RPMI8226 (cell line): Measurements from ENCODE around the gene NUFIP1.
"Not testable (repeated sequence)": the region's sequence is repeated elsewhere in the genome, so short reads cannot be mapped to it uniquely, and the experiment has no call there.

Source experiments
- DNase-seq: peaks from one replicate; pipeline ENCODE4 v3.0.0-alpha.2; 2015

Gene NUFIP1

DNA sequence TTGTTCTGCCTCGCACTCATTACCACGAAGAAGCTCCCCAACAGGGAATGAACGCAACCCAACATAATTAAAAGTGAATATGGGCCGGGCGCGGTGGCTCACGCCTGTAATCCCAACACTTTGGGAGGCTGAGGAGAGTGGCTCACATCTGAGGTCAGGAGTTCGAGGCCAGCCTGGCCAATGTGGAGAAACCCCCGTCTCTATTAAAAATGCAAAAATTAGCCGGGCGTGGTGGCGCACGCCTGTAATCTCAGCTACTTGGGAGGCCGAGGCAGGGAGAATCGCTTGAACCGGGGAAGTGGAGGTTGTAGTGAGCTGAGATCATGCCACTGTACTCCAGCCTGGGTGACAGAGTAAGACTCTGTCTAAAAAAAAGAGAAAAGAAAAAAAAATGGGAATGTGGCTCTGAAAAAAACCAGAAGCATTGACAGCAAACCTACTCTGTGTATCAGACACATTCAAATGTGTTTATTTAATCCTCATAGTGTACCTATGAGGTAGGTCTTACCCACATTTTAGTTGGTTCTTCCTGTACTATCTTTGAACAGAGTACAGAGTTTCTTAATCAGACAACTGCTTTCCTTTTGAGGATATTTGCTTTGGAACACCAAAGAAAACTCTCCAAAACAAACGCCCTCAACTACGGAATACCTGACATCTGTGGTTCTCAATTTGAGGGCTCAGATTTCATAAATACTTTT lies 70.0 kb downstream of the NUFIP1 start:
- no peak for DNase-seq

DNA sequence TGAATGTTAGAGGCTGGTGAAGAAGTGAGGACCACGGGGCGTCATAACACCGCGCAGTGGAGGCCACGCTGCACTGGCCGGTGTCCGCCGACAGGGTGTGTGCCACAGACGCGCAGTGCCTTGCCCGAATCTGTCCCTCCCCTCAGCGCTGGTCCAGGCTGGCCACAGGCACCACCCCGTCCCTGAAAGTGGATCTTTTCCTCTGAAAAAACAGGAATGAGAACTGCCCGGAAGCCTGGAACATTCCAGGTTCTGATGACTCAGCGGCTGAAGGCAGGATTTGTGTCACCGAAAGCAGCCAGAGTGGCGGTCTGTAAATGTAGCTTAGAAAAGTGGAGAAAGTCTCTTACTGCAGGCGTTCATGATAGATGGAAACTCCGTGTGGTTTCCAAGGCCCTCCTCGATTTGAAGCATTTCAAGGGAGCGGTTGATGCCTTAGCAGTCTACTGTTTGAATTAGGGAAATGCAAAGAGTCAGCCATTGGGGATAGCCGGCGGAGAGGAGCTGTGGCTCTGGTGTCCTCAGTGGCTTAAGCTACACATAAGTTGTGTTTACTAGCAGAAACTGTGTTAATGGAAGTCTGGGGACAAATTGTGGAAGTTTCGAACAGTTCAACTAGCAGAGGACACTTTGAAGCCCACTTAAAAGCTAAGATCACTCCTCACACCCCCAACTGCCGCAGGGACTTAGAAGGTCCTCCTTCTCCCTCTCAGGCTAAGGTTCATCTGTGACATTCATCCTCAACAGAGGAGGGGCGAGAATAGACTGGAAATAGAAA lies 70.8 kb downstream of the NUFIP1 start:
- peak; percentile 85 for DNase-seq

DNA sequence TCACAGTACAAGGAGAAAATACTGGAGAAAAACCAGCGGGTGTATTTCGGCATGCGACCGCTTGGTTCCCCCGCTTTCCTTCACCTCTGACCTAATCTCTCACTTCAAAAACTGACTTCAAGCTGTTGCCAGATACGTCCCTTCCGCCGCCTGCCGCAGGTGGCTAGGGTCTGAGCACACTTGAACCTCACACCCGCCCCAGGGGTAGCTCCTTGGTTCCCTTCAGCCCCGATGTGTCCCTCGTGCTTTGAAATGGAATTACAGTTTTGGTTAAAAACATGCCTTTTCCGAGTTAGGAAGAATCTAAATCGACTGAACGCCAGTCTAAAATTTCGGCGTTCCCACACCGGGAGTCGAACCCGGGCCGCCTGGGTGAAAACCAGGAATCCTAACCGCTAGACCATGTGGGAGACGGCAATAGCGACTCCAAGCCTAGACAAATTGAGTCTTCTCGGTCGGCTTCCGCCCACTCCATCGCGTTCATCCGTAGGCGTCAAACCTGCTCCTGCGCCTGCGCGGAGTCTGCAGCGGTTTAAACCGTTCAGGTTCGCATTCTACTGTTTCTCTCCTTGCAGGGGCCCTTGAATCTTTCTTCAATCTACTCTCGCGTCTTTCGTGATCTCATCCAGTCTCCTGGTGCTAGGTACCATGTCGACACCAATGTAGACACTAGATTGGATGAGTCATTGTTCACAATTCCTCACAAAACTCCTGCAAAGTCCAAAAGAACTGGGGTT lies 71.5 kb downstream of the NUFIP1 start:
- peak; percentile 95 for DNase-seq

DNA sequence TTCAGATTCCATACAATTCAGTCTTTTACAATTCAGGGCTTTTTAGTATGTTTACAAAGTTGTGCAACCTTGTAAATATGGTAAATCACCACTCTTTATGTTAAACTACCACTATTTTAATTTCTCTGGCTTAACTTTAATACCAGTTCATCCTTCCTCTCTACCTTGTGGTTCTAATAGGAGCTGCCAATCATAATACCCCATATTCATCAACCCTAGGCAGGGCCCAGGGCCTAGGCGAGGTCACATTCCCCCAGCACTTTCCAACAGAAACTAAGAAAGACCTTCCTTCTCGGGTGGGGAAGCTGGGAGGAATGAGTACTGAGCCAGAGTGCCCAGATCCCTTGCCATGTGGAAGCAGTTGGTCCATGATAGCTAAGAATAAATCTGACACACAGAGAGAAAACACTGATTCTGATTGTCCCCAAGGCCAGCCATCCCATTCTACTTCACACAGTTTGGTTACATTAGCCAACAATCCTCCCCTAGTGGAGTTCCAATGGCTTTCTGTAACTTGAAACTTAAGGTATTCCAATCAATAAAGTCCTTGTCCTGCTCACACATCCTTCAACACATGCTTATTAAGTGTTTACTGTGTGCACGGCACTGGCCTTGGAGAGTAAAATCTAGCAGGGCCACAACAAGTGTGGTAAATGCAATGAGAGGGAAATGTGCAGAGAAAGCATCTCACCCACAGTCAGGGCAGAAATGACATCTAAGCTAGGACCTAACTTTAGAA lies 76.8 kb downstream of the NUFIP1 start:
- DNase-seq = no peak

DNA sequence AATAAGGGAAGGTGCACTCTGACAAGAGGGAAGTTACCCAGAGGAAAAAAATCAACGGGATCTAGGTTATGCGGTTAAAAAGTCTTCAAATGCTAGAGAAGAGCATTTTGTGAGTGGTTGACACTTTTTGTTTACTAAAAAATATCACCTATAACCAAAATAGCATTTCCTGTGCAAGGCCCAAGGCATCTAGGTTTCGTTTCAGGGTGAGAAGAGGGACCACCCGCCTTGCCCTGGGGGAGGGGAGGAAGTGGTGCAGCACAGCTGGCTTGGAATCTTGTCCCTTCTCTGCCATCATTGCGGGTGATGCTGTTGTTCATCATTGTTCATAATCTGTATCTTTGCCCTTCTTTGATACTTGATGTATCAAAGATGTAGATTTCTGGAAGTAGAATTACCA lies 80.6 kb downstream of the NUFIP1 start:
- DNase-seq = no peak

DNA sequence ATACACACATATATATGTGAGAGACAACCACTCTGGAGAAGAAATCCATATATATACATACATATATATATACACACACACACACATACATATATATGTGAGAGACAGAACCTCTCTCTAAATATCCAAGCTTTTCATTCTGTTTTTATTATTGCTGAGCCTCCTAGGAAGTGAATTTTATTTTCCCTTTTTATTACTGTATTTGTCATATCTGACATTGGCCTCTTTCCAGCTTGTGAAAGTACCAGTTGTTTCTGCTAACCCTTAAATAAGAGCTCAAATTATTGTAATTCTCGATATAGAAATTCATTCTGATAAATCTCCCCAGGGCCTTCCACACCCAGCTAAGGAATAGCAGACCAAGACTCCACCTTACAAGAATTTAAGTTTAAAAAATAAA lies 81.0 kb downstream of the NUFIP1 start:
- DNase-seq = no peak

DNA sequence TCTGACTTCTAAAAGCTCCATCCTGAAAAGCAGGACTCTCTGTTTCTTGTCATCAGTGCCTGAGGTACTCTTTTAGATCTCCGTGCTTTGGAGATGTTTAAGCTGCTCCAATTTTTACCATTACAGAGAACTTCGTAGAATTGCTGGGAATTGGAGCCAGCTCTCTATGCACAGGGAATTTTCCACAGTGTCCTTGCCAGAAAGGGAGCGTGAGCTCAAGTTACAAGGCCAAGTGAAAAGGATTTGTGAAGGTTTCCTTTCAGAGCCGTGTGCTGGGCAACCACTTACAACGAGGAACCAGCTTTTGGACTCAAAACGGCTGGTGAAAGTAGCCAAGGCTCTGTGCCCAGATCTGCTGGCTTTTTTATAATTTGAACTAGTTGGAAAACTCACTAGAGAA lies 82.6 kb downstream of the NUFIP1 start:
- no peak for DNase-seq

DNA sequence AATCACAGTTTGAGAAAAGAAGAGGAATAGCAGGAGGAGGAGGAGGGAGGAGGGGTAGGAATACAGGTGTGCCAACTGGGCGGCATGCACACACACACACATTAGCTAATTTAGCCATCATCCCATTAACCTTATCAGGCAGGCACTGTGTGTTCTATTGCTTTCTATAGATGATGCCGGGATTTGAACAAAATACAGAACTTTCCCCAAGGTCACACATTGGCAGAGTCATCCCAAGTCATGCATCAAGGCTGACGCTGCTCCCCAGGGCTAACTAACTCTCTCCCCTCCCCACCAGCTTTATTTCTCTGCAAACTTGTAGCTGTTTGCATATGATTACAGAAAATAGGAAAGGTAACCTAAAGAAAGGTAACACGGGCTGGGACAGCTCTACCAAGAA lies 83.0 kb downstream of the NUFIP1 start:
- DNase-seq = no peak

DNA sequence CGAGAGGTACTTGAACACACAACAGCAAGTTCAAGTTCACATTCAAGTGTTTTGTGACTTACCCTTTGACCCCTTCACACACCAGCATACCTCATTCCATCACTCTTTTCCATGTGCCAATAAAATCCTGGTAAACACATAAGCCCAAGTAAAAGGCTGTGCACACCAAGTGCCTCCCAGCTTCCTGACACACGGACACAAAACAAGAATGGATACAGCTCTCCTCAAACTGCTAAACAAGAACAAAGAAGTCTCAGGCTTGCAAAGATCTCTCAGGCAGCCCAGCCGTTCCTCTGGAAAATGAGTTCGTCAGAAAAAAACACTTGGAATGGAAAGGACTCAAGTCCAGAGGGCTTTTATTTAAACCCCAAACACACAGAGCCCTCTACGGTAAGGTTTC lies 83.7 kb downstream of the NUFIP1 start:
- DNase-seq = no peak

DNA sequence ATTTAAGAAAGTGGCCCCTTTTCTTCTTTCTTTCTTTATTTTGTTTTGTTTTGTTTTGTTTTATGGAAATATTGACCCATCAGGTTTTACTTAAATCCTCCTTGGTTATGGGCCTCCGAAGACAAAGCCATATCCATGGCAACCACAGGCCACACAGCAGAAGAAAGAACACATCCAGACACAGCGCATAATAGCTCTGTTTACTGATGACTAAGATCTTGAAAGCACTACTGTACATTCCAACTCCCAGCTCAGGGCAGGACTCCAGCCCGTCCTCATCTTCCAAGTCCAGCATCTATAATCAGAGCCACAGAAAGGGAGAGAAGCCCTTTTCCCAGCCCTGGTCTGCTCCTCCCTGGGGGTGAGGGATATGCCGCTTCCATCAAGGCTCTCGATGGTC lies 84.3 kb downstream of the NUFIP1 start:
- no peak for DNase-seq

DNA sequence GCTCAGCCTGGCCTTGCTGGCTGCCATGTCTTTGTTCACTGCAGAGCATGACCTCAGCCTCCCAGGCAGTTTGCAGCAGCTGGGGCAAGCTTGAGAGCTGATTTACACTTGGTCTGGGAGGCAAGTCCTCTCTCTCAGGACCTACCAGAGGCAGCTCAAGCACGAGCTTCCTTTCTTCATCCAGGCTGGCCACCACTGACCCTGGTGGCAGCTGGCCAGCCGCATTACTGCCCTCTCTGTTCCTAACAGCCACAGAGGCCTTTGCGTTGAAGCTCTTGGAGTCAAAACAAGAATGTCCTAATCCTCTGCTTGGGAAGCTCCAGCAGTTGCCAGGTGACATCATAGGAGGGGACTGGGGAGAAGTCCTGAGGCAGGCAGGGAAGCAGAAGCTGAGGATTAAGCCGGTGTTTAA lies 85.7 kb downstream of the NUFIP1 start:
- DNase-seq = no peak

DNA sequence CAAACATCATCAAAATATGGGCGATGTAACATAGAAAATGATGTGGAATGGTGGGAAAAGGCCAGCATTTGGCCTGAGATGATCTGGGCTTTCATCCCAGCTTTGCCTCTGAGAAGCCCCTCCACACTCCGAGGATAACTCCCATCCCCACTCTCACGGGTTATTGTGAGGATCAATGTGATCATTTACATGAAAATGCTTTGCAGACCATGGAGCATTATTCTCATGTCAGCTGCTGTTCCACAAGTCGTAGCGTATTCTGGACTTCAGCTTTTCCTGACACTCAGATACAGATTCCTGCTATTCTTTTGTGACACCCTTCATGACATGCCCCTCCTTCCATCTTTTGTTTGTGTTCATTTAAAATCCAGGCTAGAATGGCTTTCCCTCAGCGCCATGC lies 86.5 kb downstream of the NUFIP1 start:
- no peak for DNase-seq

DNA sequence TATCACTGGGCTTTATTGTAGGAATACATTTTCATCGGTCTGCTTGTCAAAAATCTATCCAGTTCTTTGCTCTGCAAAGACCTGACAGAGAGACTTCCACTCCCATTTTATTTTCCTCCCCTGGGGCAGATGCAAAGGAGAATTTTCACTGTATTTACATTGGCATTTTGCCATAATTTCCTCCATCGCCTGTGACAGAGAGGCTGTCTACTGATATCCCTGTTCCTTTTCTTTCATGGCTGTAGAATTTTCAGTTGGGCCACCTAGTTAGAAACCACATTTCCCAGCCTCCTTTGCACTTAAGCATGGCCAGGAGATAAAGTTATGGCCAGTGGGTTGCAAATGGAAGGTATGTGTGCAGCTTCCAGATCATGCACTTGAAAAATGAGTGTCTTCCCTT lies 89.3 kb downstream of the NUFIP1 start:
- no peak for DNase-seq

DNA sequence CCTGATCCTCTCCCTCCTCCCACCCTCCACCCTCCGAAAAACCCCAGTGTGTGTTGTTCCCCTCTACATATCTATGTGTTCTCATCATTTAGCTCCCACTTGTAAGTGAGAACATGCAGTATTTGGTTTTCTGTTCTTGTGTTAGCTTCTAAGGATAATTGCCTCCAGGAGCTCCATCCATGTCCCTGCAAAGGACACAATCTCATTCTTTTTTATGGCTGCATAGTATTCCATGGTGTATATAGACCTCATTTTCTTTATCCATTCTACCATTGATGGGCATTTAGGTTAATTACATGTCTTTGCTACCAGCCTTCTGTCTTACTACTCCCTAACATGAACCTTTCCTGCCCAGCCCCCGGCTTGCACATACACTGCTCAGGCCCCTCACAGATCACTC lies 91.0 kb downstream of the NUFIP1 start:
- DNase-seq = not testable (repeated sequence)

DNA sequence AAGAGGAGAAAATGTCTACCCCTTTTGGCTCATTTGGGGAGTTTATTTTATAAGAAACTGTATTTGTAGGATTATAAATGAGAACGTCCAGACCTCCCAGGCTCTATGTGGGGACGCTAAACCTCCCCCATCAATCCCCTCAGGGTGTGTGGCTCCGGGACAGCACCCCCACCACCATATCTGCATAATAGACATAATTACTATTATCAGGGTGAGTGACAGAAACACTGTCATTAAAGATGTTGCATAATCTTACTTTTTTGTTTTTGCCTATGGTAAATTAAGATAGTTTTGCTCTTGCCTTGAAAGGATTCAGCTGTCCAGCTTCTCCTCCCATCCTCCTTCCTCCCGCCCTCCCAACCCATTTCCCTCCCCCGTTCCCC lies 93.3 kb downstream of the NUFIP1 start:
- DNase-seq = no peak

DNA sequence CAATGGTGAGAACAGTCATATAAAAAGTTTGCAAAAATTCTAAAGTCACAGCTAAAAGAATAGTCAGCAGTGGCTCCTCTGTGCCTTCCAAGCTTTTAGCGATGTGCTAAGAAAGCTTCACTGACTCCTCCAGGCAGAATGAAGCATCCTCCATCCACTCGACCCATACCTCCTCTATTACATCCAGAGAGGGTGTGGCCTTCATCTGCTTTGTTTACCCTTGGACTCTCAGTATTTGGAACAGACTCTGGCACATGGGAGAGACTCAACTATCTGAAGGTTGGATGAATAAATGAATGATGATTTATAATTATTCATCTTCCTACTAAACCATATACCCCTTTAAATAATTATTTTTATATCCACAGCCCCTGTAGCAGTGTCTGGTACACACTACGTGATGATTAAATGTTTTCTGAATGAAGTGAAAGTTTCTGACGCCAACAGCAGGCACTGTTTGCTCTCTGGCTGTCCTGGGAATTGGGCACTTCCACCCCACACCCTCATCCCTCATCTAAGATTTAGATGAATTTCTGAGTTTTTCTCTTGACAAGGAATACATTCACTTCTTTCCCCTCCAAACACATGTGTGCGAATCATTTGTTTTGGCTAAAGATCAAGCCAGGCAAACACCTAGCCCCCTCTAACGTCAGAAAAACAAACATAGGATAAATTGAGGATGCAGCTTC lies 93.9 kb downstream of the NUFIP1 start:
- no peak for DNase-seq

DNA sequence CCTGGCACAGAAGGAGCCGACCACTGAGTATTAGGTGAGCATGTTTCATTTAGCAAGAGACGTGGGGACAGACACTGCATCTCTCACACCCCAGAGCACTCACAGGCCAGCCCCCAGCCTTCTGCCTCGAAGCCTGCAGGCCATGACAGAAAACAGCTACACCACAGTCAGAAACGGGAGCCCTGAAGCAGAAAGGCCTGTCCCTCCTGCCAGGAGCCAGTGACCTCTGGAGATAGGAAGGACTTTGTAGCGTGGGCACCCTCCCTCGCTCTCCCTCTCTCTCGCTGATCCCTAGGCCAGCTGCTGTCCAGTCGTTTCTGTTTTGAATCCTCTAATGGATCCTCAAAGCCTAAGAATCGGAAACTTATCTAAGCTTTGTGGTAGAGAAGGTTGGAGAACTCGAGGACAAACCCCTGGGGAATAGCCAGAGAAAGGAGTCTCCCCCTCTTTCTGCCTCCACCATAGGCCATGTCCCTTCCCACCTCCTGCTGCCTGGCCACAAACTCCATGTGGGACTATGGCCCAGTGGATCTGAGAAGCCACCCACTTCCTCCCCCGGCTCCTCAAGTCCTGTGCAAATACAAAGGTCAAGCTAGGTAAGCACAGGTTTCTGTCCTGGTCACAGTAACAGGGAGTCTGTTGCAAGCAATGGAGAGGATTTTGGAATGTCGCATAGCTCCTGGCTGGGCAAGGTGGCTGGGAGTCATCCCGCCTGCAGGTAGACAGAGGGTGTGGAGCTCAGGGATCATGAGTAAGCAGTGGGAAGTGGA lies 95.1 kb downstream of the NUFIP1 start:
- no peak for DNase-seq
